ENCODE measurements around the gene KCTD20.

DNA sequence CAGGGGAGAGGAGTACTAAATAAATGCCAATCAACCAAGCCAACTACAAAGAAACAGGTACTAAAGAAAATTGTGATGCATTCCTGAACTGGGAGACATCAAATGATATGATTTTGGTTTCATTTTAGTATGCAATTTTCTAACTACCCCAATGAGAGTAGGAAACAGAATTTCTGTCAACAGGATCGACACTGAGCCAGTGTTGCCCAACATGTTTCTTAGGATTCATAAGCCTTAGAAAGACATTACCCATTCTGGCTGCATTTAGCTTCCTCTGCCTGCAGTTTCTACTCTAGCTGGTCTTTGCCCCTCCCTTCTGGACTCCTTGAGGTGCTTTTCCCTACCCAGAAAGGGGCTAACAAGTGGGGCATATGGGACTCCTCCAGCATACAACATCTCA, 49.8 kb downstream of the KCTD20 start:
- TF ChIP-seq, protein P1, sequence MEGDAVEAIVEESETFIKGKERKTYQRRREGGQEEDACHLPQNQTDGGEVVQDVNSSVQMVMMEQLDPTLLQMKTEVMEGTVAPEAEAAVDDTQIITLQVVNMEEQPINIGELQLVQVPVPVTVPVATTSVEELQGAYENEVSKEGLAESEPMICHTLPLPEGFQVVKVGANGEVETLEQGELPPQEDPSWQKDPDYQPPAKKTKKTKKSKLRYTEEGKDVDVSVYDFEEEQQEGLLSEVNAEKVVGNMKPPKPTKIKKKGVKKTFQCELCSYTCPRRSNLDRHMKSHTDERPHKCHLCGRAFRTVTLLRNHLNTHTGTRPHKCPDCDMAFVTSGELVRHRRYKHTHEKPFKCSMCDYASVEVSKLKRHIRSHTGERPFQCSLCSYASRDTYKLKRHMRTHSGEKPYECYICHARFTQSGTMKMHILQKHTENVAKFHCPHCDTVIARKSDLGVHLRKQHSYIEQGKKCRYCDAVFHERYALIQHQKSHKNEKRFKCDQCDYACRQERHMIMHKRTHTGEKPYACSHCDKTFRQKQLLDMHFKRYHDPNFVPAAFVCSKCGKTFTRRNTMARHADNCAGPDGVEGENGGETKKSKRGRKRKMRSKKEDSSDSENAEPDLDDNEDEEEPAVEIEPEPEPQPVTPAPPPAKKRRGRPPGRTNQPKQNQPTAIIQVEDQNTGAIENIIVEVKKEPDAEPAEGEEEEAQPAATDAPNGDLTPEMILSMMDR (IDR thresholded peaks at IDR 0.05; ENCODE audit: low read length) = no peak
- TF ChIP-seq EZH2phosphoT487 (IDR thresholded peaks at IDR 0.05; ENCODE audit: low read length) (no peak), EZH2 (optimal IDR thresholded peaks at IDR 0.05; ENCODE audit: low read depth, low read length) (no peak)

All from MM.1S (cell line).